IMR-90 (cell line): ENCODE results near the gene PAM. TPM values are rescaled to one million over a fixed set of nuclear protein-coding genes. Genes with fewer than 3 reads are reported as not detected.

Source experiments
- ATAC-seq: fragments of 200-7000 bp; cut with Tn5 transposase; 2 replicates; pipeline ENCODE4 v1.9.1; 2020; ENCODE audit warnings: low read depth, mild to moderate bottlenecking, moderate library complexity
- BruUV-seq: library from RNA; stranded (reverse); fragments of 400-500 nt; replicated peaks from 2 replicates; lab custom pipeline; 2021; lab: Mats Ljungman, UMichigan
- CTCF ChIA-PET: fragments of 300-600 bp; formaldehyde crosslinking; extraction: SDS; loops from one replicate; lab custom pipeline; 2021; ENCODE audit warnings: antibody characterized with exemption; lab: Yijun Ruan, JAX
- POLR2A ChIA-PET: fragments of 300-600 bp; sonication (Branson Sonifier 250); formaldehyde crosslinking; loops from one replicate; lab custom pipeline; 2022; ENCODE audit warnings: antibody characterized with exemption; ENCODE audit not compliant: unreplicated experiment; lab: Charles Lee
- DNase-seq: peaks from one replicate; pipeline ENCODE4 v3.0.0; 2013
- H2AFZ ChIP-seq: replicated peaks from 2 replicates; pipeline ENCODE3; 2013; ENCODE audit warnings: low read length, mild to moderate bottlenecking; ENCODE audit not compliant: poor library complexity
- H2AK5ac ChIP-seq: 2 replicates; pipeline ENCODE4 v1.6.1; 2013; ENCODE audit warnings: low read depth, low read length, inconsistent platforms
- H2AK9ac ChIP-seq: replicated peaks from 2 replicates; pipeline ENCODE3; 2013; ENCODE audit warnings: mild to moderate bottlenecking, low read depth, low read length, moderate library complexity; ENCODE audit not compliant: poor library complexity
- H2BK120ac ChIP-seq: 2 replicates; pipeline ENCODE4 v1.6.1; 2013; ENCODE audit warnings: low read depth, low read length, inconsistent platforms
- H2BK15ac ChIP-seq: 3 replicates; pipeline ENCODE4 v1.6.1; 2013; ENCODE audit warnings: low read depth, low read length, inconsistent platforms
- H2BK20ac ChIP-seq: 2 replicates; pipeline ENCODE4 v1.6.1; 2013; ENCODE audit warnings: low read depth, mild to moderate bottlenecking, inconsistent platforms, low read length, moderate library complexity
- H2BK5ac ChIP-seq: 2 replicates; pipeline ENCODE4 v1.6.1; 2013; ENCODE audit warnings: mild to moderate bottlenecking, low read depth, low read length, inconsistent platforms; ENCODE audit not compliant: poor library complexity, severe bottlenecking
- H3K14ac ChIP-seq: replicated peaks from 2 replicates; pipeline ENCODE4 v1.6.1; 2013; ENCODE audit warnings: low read depth, low read length, inconsistent platforms
- H3K18ac ChIP-seq: 2 replicates; pipeline ENCODE4 v1.6.1; 2013; ENCODE audit warnings: low read depth, low read length, control low read depth
- H3K23ac ChIP-seq: 2 replicates; pipeline ENCODE4 v1.6.1; 2013; ENCODE audit warnings: low read depth, low read length, inconsistent platforms
- H3K27ac ChIP-seq: 2 replicates; pipeline ENCODE4 v1.5.1; 2013; ENCODE audit warnings: mild to moderate bottlenecking, control low read depth, low read length; ENCODE audit not compliant: insufficient read depth
- H3K27me3 ChIP-seq: 2 replicates; pipeline ENCODE4 v1.6.1; 2013; ENCODE audit warnings: low read length; ENCODE audit not compliant: control insufficient read depth, insufficient read depth
- H3K36me3 ChIP-seq: 2 replicates; pipeline ENCODE4 v1.6.1; 2013; ENCODE audit warnings: low read length, mixed read lengths; ENCODE audit not compliant: control insufficient read depth, insufficient read depth
- H3K4ac ChIP-seq: 2 replicates; pipeline ENCODE4 v1.6.1; 2013; ENCODE audit warnings: low read depth, low read length, inconsistent platforms
- H3K4me1 ChIP-seq: 2 replicates; pipeline ENCODE4 v1.6.1; 2013; ENCODE audit warnings: low read length, mixed read lengths; ENCODE audit not compliant: control insufficient read depth, insufficient read depth
- H3K4me2 ChIP-seq: 2 replicates; pipeline ENCODE4 v1.6.1; 2013; ENCODE audit warnings: low read depth, mild to moderate bottlenecking, control low read depth, low read length, moderate library complexity
- H3K4me3 ChIP-seq: 2 replicates; pipeline ENCODE4 v1.5.1; 2013; ENCODE audit warnings: low read depth, mild to moderate bottlenecking, control low read depth, low read length, moderate library complexity; ENCODE audit not compliant: insufficient read depth
- H3K56ac ChIP-seq: 2 replicates; pipeline ENCODE4 v1.6.1; 2013; ENCODE audit warnings: low read length, inconsistent platforms; ENCODE audit not compliant: insufficient read depth; ENCODE audit errors: extremely low read depth
- H3K79me1 ChIP-seq, 2 experiments: 2 replicates each; pipeline ENCODE4 v1.6.1; 2013; ENCODE audit warnings: low read length in 2 of 2, inconsistent platforms in 1 of 2, low read depth in 1 of 2
- H3K9ac ChIP-seq: 2 replicates; pipeline ENCODE4 v1.6.1; 2013; ENCODE audit warnings: low read depth, low read length, control low read depth
- H3K9me1 ChIP-seq: 2 replicates; pipeline ENCODE4 v1.6.1; 2013; ENCODE audit warnings: low read length, inconsistent platforms; ENCODE audit not compliant: insufficient read depth
- H3K9me3 ChIP-seq: 2 replicates; pipeline ENCODE4 v1.6.1; 2013; ENCODE audit warnings: low read length; ENCODE audit not compliant: control insufficient read depth, insufficient read depth
- H4K20me1 ChIP-seq: 2 replicates; pipeline ENCODE4 v1.6.1; 2013; ENCODE audit warnings: low read length, inconsistent platforms; ENCODE audit not compliant: insufficient read depth
- H4K5ac ChIP-seq: 2 replicates; pipeline ENCODE4 v1.6.1; 2013; ENCODE audit warnings: mild to moderate bottlenecking, low read depth, low read length, control low read depth
- H4K8ac ChIP-seq, 2 experiments: 2 replicates each; pipeline ENCODE4 v1.6.1; 2013; ENCODE audit warnings: low read depth in 2 of 2, low read length in 2 of 2, control low read depth in 1 of 2, inconsistent platforms in 1 of 2
- H4K91ac ChIP-seq: 2 replicates; pipeline ENCODE4 v1.6.1; 2013; ENCODE audit warnings: low read depth, low read length, inconsistent platforms; ENCODE audit not compliant: insufficient read depth
- NFE2L2 ChIP-seq: fragments of 150-350 bp; IDR thresholded peaks from 2 replicates; pipeline ENCODE4 v1.6.1; 2016; ENCODE audit warnings: low read depth, mild to moderate bottlenecking, low read length
- POLR2A ChIP-seq: IDR thresholded peaks from 2 replicates; pipeline ENCODE4 v1.6.1; 2012; ENCODE audit warnings: mild to moderate bottlenecking, low read depth, low read length
- RAD21 ChIP-seq: IDR thresholded peaks from 2 replicates; pipeline ENCODE4 v1.6.1; 2012; ENCODE audit warnings: low read length, improper control_type of control experiment
- WGBS, 2 experiments: methylation state at CpG; one replicate each; pipeline versions ENCODE4 v1.1.5 to v1.1.7; 2013; ENCODE audit warnings: missing lambda C conversion rate in 2 of 2; ENCODE audit not compliant: insufficient read length in 1 of 2; ENCODE audit errors: extremely low coverage in 2 of 2; 5-methylcytosine and 5-hydroxymethylcytosine counted together
- dilution Hi-C: fragments of 300-500 bp; cut with HindIII; formaldehyde crosslinking; loops from one replicate; pipeline ENCODE4 v1.14.3; 2018; ENCODE audit warnings: low sequenced_read_pairs; ENCODE audit not compliant: unreplicated experiment
- in situ Hi-C: fragments of 300-500 bp; cut with MboI; formaldehyde crosslinking; loops from 3 replicates; pipeline ENCODE4 v1.14.3; 2019; ENCODE audit warnings: low sequenced_read_pairs, inconsistent platforms, mixed read lengths
- intact Hi-C: fragments of 100-400 bp; cut with micrococcal nuclease; formaldehyde crosslinking; loops from 2 replicates; pipeline ENCODE4 v1.10.0; 2022
- polyA plus RNA-seq, 3 experiments: library from polyadenylated mRNA; depleted of rRNA; stranded (reverse); fragments of >200 nt; gene quantifications; 2 replicates each; pipeline ENCODE4 v1.2.3, GENCODE V29; 2012; ENCODE audit warnings: low replicate concordance in 1 of 3
- total RNA-seq: library from RNA; depleted of rRNA; stranded (reverse); fragments of >200 nt; gene quantifications from 2 replicates; pipeline ENCODE4 v1.2.3, GENCODE V29; 2012
- TF ChIP-seq, protein P1 (sequence below): conservative IDR thresholded peaks from 2 replicates; pipeline ENCODE4 v1.5.1; 2012; ENCODE audit warnings: mild to moderate bottlenecking, low read depth, low read length, improper control_type of control experiment
- TF ChIP-seq, protein P2 (sequence below): fragments of 150-350 bp; IDR thresholded peaks from 2 replicates; pipeline ENCODE4 v1.6.1; 2016; ENCODE audit warnings: low read depth, mild to moderate bottlenecking, low read length, moderate library complexity, borderline replicate concordance

PAM gene
- total and polyA plus RNA-seq, 2 of the 4 experiments (the other 2 are of a cell fraction), result 115 to 179 TPM

DNA sequence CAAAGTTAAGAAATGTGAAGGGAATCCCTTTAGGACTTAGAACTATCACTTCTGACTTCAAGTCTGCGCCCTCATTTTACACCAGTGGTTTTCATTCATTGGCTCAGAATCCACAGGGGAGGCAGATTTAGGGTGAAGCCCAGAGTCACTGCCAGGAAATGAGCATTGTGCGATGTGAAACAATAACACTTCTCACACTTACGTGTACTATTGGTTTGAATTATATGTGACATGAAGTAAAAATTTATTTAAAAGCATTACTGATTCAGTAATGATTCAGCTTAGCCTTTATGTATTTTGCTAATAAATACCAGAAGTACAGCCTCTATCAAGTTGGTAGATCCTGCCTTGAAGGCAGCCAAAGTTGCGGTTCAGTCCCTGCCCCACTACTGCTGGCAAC lies 98.6 kb downstream of the PAM start:
- Histone ChIP-seq H2AK5ac (no peak overlapping the region), H4K5ac (no peak overlapping the region), H2AK9ac (no peak overlapping the region), H3K4me2 (no peak overlapping the region), H3K18ac (no peak overlapping the region), H3K9me1 (peaks cover 9% of the 10 kb centered on the region), H2AFZ (no peak overlapping the region), H3K56ac (no peak overlapping the region), H3K79me1 (peaks cover 8 to 20% of the 10 kb centered on the region in 2 experiments), H3K36me3 (no peaks in the 10 kb centered on the region), H3K14ac (no peak overlapping the region), H3K9ac (no peak overlapping the region), H3K23ac (no peak overlapping the region), H3K4ac (no peak overlapping the region), H3K4me1 (peaks cover 7% of the 10 kb centered on the region), H4K20me1 (peaks cover 11% of the 10 kb centered on the region; the same call in 1 of the 2 replicates), H3K27ac (no peak overlapping the region), H2BK20ac (no peak overlapping the region), H4K91ac (no peak overlapping the region), H2BK120ac (no peak overlapping the region), H2BK5ac (no peak overlapping the region), H3K9me3 (no peaks in the 10 kb centered on the region), H4K8ac (no peak overlapping the region), H3K27me3 (no peaks in the 10 kb centered on the region), H3K4me3 (no peak overlapping the region), H2BK15ac (no peak overlapping the region)
- TF ChIP-seq NFE2L2 (no peak), RAD21 (no peak), POLR2A (no peak)
- TF ChIP-seq, protein P1, sequence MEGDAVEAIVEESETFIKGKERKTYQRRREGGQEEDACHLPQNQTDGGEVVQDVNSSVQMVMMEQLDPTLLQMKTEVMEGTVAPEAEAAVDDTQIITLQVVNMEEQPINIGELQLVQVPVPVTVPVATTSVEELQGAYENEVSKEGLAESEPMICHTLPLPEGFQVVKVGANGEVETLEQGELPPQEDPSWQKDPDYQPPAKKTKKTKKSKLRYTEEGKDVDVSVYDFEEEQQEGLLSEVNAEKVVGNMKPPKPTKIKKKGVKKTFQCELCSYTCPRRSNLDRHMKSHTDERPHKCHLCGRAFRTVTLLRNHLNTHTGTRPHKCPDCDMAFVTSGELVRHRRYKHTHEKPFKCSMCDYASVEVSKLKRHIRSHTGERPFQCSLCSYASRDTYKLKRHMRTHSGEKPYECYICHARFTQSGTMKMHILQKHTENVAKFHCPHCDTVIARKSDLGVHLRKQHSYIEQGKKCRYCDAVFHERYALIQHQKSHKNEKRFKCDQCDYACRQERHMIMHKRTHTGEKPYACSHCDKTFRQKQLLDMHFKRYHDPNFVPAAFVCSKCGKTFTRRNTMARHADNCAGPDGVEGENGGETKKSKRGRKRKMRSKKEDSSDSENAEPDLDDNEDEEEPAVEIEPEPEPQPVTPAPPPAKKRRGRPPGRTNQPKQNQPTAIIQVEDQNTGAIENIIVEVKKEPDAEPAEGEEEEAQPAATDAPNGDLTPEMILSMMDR, result no peak
- TF ChIP-seq, protein P2, sequence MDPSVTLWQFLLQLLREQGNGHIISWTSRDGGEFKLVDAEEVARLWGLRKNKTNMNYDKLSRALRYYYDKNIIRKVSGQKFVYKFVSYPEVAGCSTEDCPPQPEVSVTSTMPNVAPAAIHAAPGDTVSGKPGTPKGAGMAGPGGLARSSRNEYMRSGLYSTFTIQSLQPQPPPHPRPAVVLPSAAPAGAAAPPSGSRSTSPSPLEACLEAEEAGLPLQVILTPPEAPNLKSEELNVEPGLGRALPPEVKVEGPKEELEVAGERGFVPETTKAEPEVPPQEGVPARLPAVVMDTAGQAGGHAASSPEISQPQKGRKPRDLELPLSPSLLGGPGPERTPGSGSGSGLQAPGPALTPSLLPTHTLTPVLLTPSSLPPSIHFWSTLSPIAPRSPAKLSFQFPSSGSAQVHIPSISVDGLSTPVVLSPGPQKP, result no peak
- POLR2A ChIA-PET, result no interaction called here
- DNase-seq (no peak), ATAC-seq (no peak)
- in situ Hi-C loops, result no loop called here
- CTCF ChIA-PET, result interaction anchor here (1.3 kb wide), 1 partner anchor 13 kb away, joined by 3 read pairs; no protein-coding TSS in a partner anchor
- no TSS peak for BruUV-seq
- WGBS, 2 experiments, result 83% methylated on average over 1 of the region's 4 CpGs; no CpG with 5 or more reads in 1 of the 2 experiments
- intact Hi-C loops, result no loop called here
- dilution Hi-C loops, result no loop called here
